OCI-LY1 (cell line): ENCODE measurements around the gene TMEM220.

ENCODE experiments used
- EZH2 ChIP-seq: fragments of 200-600 bp; sonication (generic), shearing (Covaris generic); IDR thresholded peaks from 2 replicates; pipeline ENCODE4 v1.8.0; 2017; ENCODE audit warnings: borderline replicate concordance, mixed run types, mild to moderate bottlenecking, antibody characterized with exemption, low read length, moderate library complexity, mixed read lengths
- TF ChIP-seq, protein P1 (sequence below): fragments of 200-600 bp; sonication (generic), shearing (Covaris generic); IDR thresholded peaks from 2 replicates; pipeline ENCODE4 v1.5.1; 2017; ENCODE audit warnings: mild to moderate bottlenecking, antibody characterized with exemption, low read length, moderate library complexity, mixed read lengths

- TF ChIP-seq, protein P1, sequence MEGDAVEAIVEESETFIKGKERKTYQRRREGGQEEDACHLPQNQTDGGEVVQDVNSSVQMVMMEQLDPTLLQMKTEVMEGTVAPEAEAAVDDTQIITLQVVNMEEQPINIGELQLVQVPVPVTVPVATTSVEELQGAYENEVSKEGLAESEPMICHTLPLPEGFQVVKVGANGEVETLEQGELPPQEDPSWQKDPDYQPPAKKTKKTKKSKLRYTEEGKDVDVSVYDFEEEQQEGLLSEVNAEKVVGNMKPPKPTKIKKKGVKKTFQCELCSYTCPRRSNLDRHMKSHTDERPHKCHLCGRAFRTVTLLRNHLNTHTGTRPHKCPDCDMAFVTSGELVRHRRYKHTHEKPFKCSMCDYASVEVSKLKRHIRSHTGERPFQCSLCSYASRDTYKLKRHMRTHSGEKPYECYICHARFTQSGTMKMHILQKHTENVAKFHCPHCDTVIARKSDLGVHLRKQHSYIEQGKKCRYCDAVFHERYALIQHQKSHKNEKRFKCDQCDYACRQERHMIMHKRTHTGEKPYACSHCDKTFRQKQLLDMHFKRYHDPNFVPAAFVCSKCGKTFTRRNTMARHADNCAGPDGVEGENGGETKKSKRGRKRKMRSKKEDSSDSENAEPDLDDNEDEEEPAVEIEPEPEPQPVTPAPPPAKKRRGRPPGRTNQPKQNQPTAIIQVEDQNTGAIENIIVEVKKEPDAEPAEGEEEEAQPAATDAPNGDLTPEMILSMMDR: no peak
- TF ChIP-seq EZH2: no peak
Measured at GRCh38 chr17:10752696-10753095, 22.9 kb upstream of the TMEM220 start.
